HG03571 (cell line): ENCODE results near the gene FAM187B.
"Not testable (repeated sequence)": the region's sequence is repeated elsewhere in the genome, so short reads cannot be mapped to it uniquely, and the experiment has no call there.

ENCODE experiments used
- ATAC-seq: cut with Tn5 transposase; IDR thresholded peaks from one replicate; pipeline ENCODE4 v1.9.1; 2021; ENCODE audit not compliant: unreplicated experiment

Gene FAM187B

GRCh38 chr19:35262101-35262761 is 33.7 kb upstream of the FAM187B start:
- ATAC-seq, result no peak

DNA sequence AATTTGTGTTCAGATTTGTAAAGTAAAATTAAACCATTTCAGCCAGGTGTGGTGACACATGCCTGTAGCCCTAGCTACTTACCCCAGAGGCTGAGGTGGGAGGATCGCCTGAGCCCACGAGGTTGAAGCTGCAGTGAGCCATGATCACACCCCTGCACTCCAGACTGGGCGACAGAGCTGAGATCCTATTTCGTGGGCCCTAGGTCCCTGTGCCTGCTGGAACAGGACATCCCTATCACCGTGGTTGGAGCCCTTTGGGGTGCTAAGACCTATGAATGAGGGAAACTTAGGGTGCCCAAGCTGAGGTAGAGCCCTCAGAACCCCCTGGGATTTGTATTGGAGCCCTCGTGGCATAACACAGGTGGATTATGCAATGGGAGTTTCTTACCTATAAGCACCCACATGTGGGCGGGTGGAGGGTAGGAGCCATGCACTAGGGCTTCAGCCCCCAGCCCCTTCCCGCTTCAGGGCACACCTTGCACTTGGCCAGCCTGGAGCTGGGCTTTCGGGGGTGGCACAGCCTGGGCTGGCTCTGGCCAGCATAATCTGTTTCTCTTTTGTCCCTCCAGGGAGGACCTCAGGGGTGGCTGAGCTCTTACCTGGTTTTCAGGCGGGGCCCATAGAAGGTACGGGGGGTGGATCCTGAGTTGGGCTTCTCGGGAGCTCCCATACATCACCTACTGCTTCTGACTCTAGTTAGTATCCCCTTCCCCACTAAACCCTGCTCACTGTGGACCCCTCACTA is 33.0 kb upstream of the FAM187B start:
- ATAC-seq, result no peak

- ATAC-seq, result no peak
Measured at GRCh38 chr19:35260694-35261304, 32.3 kb upstream of the FAM187B start.

DNA sequence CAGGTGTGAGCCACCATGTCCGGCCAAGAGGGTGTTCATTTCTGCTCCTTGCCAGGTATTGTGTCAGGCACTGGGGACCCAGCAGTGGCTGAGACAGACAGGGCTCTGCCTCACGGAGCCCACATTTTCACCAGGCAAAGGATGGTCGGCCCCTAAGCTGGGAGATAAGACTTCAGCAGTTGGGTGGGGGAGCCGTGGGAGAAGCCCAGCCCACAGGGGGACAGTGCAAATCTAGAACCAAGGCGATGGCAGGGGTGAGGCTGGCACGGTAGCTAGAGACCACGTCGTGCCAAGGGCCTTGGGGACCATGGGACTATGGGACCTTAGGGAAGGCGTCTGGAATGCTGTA is 28.5 kb upstream of the FAM187B start:
- no peak for ATAC-seq

DNA sequence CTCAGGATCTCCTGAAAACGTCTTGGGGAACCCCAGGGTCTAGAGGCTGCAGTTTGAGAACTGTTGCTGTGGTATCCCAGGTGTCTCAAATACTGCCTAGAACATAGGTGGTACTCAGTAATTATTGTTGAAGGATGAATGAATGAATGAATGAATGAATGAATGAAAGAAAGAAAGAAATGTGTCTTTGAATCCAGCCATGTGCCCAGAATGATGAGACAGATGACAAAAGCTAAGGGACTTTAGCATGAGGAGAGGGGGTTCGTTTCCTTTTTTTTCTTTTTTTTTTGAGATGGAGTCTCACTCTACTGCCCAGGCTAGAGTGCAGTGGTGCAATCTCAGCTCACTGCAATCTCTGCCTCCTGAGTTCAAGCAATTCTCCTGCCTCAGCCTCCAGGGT is 28.0 kb upstream of the FAM187B start:
- ATAC-seq, result no peak

GRCh38 chr19:35254341-35255297 is 26.1 kb upstream of the FAM187B start:
- no peak for ATAC-seq

GRCh38 chr19:35253316-35254286 is 25.1 kb upstream of the FAM187B start:
- ATAC-seq, result no peak

- no peak for ATAC-seq
Measured at GRCh38 chr19:35251456-35251855, 22.9 kb upstream of the FAM187B start.

GRCh38 chr19:35249848-35250711 is 21.5 kb upstream of the FAM187B start:
- no peak for ATAC-seq

GRCh38 chr19:35249146-35249847 is 20.8 kb upstream of the FAM187B start:
- no peak for ATAC-seq

DNA sequence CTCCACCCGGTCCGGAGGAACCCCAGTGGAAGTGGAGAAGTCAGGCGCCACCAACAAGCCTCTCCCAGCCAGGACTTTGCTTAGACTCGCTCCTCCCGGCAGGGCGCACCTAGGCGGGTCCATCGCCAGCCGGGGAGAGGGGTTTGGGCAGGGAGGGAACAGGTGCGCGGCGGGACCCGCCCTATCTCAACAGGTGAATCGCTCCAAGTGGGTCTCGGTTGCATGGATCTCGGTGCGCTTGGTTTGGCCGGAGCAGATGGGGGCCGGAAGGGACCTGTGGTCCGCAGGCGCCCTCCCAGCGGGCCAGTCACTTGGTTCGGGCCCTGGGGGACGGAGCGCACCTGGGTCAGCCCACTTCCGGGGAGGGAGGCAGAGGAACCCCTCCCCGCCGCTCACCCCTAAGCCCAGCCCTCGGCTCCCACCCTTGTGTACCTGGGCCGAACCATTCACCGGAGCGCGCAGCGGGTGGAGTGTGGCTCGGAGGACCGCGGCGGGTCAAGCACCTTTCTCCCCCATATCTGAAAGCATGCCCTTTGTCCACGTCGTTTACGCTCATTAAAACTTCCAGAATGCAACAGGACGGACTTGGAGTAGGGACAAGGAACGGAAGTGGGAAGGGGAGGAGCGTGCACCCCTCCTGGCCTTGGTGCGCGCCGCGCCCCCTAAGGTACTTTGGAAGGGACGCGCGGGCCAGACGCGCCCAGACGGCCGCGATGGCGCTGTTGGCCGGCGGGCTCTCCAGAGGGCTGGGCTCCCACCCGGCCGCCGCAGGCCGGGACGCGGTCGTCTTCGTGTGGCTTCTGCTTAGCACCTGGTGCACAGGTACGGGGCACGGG is 20.0 kb upstream of the FAM187B start, which contains the start of gene LSR:
LSR (plus strand) TSS at position 693 of the 836 bp plus-strand sequence; CDS start at position 714, 21 bp downstream.
- ATAC-seq, result peak; percentile 76

DNA sequence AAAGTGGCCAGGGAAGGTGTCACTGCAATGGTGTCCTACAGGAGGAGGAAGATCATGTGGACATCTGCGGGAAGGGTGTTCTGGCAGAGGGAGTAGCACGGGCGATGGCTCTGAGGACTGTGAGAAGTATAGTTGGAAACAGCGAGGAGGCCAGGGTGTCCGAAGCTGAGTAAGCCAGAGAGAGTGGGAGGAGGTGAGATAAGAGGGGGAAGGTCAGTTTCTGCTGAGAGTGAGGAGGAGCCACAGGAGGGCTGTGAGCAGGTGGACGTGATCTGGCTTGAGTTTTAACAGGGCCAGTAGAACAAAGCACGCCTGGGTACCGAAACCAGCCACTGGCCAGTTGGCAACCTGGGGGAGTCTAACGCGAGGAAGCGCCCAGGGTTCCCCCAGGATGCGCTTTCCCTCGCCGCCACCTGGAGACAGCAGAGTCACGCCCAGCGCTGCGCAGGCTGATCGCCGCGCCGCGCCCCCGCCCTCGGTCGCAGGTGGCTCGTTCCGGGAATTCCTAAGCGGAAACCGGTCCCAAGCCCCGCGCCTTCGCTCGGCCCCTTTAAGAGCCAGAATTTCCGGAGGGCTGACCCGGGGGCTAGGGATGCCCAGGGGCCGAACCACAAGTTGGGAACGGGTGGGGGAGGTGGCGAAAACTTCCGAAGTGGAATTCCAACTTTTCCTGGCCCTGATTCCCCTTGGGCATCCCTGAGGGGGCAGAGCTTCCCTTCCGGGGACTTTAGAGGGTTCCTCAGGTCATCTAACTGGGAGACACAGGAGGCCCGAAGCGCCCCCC is 19.2 kb upstream of the FAM187B start:
- ATAC-seq, result no peak

GRCh38 chr19:35246466-35247092 is 18.0 kb upstream of the FAM187B start:
- no peak for ATAC-seq

- no peak for ATAC-seq
Measured at GRCh38 chr19:35241417-35241816, 12.9 kb upstream of the FAM187B start.

- ATAC-seq, result no peak
Measured at GRCh38 chr19:35240327-35240726, 11.8 kb upstream of the FAM187B start.

GRCh38 chr19:35239597-35239996 is 11.1 kb upstream of the FAM187B start:
- not testable (repeated sequence) for ATAC-seq
